CD8-positive, alpha-beta memory T cell (primary cell): ENCODE data around the gene NUCB2. TPM values are rescaled to one million over a fixed set of nuclear protein-coding genes. Genes with fewer than 3 reads are reported as not detected.

Experiments used
- CTCF ChIA-PET: fragments of 350-600 bp; sonication (Branson Sonifier 250); formaldehyde crosslinking; loops from one replicate; lab custom pipeline; 2021; ENCODE audit warnings: antibody characterized with exemption; lab: Charles Lee
- POLR2A ChIA-PET: fragments of 350-600 bp; sonication (Branson Sonifier 250); formaldehyde crosslinking; loops from one replicate; lab custom pipeline; 2021; ENCODE audit warnings: antibody characterized with exemption; lab: Charles Lee
- DNase-seq, 5 donors: peaks; one replicate each; pipeline versions ENCODE4 v3.0.0 to v3.0.0-alpha.2; 2020 to 2022; ENCODE audit warnings: mixed read lengths in 1 of 5
- H3K27ac ChIP-seq: one replicate; pipeline ENCODE4 v1.7.0; 2013; ENCODE audit warnings: low read depth, mild to moderate bottlenecking, low read length, moderate library complexity
- H3K27me3 ChIP-seq: 2 replicates; pipeline ENCODE4 v1.7.0; 2013; ENCODE audit warnings: low read length, mild to moderate bottlenecking; ENCODE audit not compliant: insufficient read depth, poor library complexity, severe bottlenecking
- H3K36me3 ChIP-seq: 2 replicates; pipeline ENCODE4 v1.7.0; 2013; ENCODE audit warnings: mild to moderate bottlenecking, low read length, moderate library complexity; ENCODE audit not compliant: insufficient read depth
- H3K4me1 ChIP-seq: 2 replicates; pipeline ENCODE4 v1.7.0; 2013; ENCODE audit warnings: mild to moderate bottlenecking, low read length, moderate library complexity; ENCODE audit not compliant: insufficient read depth
- H3K4me3 ChIP-seq: 2 replicates; pipeline ENCODE4 v1.7.0; 2013; ENCODE audit warnings: mild to moderate bottlenecking, low read length
- H3K9me3 ChIP-seq: 2 replicates; pipeline ENCODE4 v1.7.0; 2013; ENCODE audit warnings: mild to moderate bottlenecking, low read length
- H3K27ac Mint-ChIP-seq, 8 donors: one replicate each; pipeline ENCODE4 v1.8.0; 2020 to 2021; ENCODE audit warnings: mixed read lengths in 8 of 8, mild to moderate bottlenecking in 6 of 8, inconsistent platforms in 3 of 8, moderate library complexity in 3 of 8
- H3K27me3 Mint-ChIP-seq, 2 donors: one replicate each; pipeline ENCODE4 v1.8.0; 2020 to 2021; ENCODE audit warnings: mixed read lengths in 2 of 2, mild to moderate bottlenecking in 1 of 2, moderate library complexity in 1 of 2
- H3K36me3 Mint-ChIP-seq, 3 donors: one replicate each; pipeline ENCODE4 v1.8.0; 2020 to 2021; ENCODE audit warnings: mixed read lengths in 3 of 3, inconsistent platforms in 1 of 3, mild to moderate bottlenecking in 1 of 3
- H3K4me1 Mint-ChIP-seq, 3 donors: one replicate each; pipeline ENCODE4 v1.8.0; 2020 to 2021; ENCODE audit warnings: mixed read lengths in 3 of 3, inconsistent platforms in 1 of 3, mild to moderate bottlenecking in 1 of 3
- H3K4me3 Mint-ChIP-seq, 7 donors: one replicate each; pipeline ENCODE4 v1.8.0; 2020 to 2021; ENCODE audit warnings: mixed read lengths in 7 of 7, mild to moderate bottlenecking in 6 of 7, moderate library complexity in 4 of 7, inconsistent platforms in 2 of 7
- H3K9me3 Mint-ChIP-seq, 5 donors: one replicate each; pipeline ENCODE4 v1.8.0; 2020 to 2022; ENCODE audit warnings: mixed read lengths in 5 of 5, mild to moderate bottlenecking in 3 of 5, moderate library complexity in 2 of 5, inconsistent platforms in 1 of 5
- polyA plus RNA-seq: library from polyadenylated mRNA; unstranded; fragments of 300-500 nt; fragmentation: Illumina TruSeq; gene quantifications from one replicate; pipeline ENCODE4 v1.2.3, GENCODE V29; 2021
- total RNA-seq, 2 experiments: library from RNA; stranded (reverse); gene quantifications; one replicate each; pipeline ENCODE4 v1.2.3, GENCODE V29; 2021

The NUCB2 gene
- total and polyA plus RNA-seq, 3 experiments from 2014 or later, result 30.3 to 218 (median 33.3) TPM

DNA sequence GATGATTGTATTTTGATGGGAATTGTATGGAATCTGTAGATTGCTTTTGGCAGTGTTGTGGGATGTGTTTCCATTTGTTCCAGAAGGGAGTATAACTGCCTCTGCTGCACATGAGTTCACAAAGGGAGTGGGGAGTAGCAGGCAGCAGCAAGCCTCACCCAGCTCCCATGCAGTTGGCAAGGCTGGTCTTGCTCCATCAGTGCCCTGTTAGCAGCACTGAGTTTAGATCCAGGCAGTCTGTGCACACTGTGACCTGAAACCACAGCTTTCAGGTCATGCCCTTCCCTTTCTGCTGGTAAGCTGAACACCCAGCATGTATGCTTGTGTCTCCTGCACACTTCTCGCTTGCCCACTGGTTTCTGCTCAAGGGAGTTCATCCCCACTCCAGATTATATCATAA lies 3.7 kb upstream of the NUCB2 start:
- peaks cover 21 to 38% (median 25%) of the 10 kb centered on the region in 3 donors for H3K4me1 Mint-ChIP-seq
- no peaks in the 10 kb centered on the region for H3K27me3 Mint-ChIP-seq
- no peaks in the 10 kb centered on the region for H3K9me3 ChIP-seq
- H3K4me3 ChIP-seq, result no peak overlapping the region
- CTCF ChIA-PET, result interaction anchor here (1.2 to 1.5 kb wide), 3 partner anchors 10 to 111 kb away, joined by 3 to 5 read pairs (median 4); no protein-coding TSS in a partner anchor
- peaks cover 15% of the 10 kb centered on the region for H3K4me1 ChIP-seq
- no peaks in the 10 kb centered on the region for H3K36me3 ChIP-seq
- H3K4me3 Mint-ChIP-seq, result peak overlapping the region in 1 of 7 donors; percentile 68
- H3K9me3 Mint-ChIP-seq, result no peaks in the 10 kb centered on the region
- POLR2A ChIA-PET, result interaction anchor here (0.6 kb wide), 1 partner anchor 79 kb away, joined by 3 read pairs; the partner anchor contains the start of gene NCR3LG1
- no peak overlapping the region for H3K27ac ChIP-seq
- no peak for DNase-seq
- H3K27ac Mint-ChIP-seq, result peak overlapping the region in 1 of 8 donors; percentile 38
- H3K27me3 ChIP-seq, result no peaks in the 10 kb centered on the region
- H3K36me3 Mint-ChIP-seq, result peaks cover 0 to 13% (median 0%) of the 10 kb centered on the region in 3 donors

DNA sequence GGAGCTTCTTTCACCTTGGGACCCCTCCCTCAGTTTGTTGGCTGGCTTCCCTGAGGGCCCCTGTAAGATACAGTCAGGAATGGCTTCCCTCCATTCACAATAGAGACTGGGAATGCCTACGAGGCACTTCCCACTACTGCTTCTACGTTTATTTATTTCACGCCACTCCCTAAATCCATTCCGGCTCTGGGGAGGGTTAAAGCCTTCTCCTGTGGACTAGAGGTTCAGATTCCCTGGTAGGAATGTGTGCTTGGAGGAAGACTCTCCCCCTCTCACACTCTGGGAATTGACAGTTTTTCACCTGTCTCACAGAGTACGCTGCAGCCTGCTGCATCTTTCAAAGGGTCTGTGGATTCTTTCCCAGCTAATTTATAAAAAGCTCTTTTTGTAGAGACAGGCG lies 3.3 kb upstream of the NUCB2 start:
- H3K27me3 Mint-ChIP-seq, result no peaks in the 10 kb centered on the region

DNA sequence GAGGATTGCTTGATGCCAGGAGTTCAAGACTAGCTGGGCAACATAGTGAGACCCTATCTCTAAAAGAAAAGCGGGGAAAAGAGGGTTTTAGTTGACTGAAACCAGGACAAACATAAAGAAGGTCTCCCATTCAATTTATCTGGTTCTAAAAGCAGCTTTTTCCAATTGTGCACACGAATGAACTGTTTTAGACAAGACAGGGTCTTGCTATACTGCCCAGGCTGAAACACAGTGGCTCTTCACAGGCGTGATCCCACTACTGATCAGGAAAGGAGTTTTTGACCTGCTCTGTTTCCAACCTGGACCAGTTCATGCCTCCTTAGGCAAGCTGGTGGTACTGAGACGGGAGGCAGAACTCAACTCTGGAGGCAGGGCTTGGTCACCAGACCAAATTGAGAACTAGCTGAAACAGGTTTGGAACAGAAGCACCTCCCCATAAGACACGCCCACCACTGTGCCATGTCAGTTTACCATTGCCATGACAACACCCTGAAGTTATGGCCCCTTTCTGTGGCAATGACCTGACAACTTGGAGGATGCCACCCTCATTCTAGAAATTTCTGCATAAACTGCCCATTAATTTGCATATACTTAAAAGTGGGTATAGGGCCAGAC lies 2.8 kb upstream of the NUCB2 start:
- ChIA-PET POLR2A (no interaction called here), CTCF (interaction anchor here (1.2 to 2.0 kb wide), 4 partner anchors 9 to 110 kb away, joined by 3 to 5 read pairs (median 4); no protein-coding TSS in a partner anchor)
- H3K36me3 Mint-ChIP-seq, result peaks cover 0 to 13% (median 0%) of the 10 kb centered on the region in 3 donors
- H3K4me1 ChIP-seq, result peaks cover 21% of the 10 kb centered on the region
- H3K36me3 ChIP-seq, result no peaks in the 10 kb centered on the region
- peaks cover 26 to 42% (median 34%) of the 10 kb centered on the region in 3 donors for H3K4me1 Mint-ChIP-seq
- H3K27me3 Mint-ChIP-seq, result no peaks in the 10 kb centered on the region
- DNase-seq, result no peak
- H3K27ac Mint-ChIP-seq, result peak overlapping the region in 4 of 8 donors; percentile 37 to 66 (median 51)
- H3K9me3 Mint-ChIP-seq, result no peaks in the 10 kb centered on the region
- no peak overlapping the region for H3K4me3 ChIP-seq
- no peaks in the 10 kb centered on the region for H3K9me3 ChIP-seq
- no peak overlapping the region for H3K4me3 Mint-ChIP-seq
- H3K27me3 ChIP-seq, result no peaks in the 10 kb centered on the region
- no peak overlapping the region for H3K27ac ChIP-seq

More for the DNA sequence above, 3.3 kb upstream of the NUCB2 start:
- DNase-seq, result no peak
- H3K4me1 ChIP-seq, result peaks cover 16% of the 10 kb centered on the region
- no peaks in the 10 kb centered on the region for H3K36me3 ChIP-seq
- Mint-ChIP-seq H3K4me3 (peak overlapping the region in 1 of 7 donors; percentile 6), H3K27ac (peak overlapping the region in 1 of 8 donors; percentile 37), H3K36me3 (peaks cover 0 to 13% (median 0%) of the 10 kb centered on the region in 3 donors), H3K4me1 (peaks cover 22 to 39% (median 29%) of the 10 kb centered on the region in 3 donors), H3K9me3 (no peaks in the 10 kb centered on the region)
- H3K27me3 ChIP-seq, result no peaks in the 10 kb centered on the region
- H3K9me3 ChIP-seq, result no peaks in the 10 kb centered on the region
- ChIA-PET CTCF (interaction anchor here (1.2 to 1.5 kb wide), 3 partner anchors 10 to 111 kb away, joined by 3 to 5 read pairs (median 4); no protein-coding TSS in a partner anchor), POLR2A (interaction anchor here (0.6 kb wide), 1 partner anchor 79 kb away, joined by 3 read pairs; the partner anchor contains the start of gene NCR3LG1)
- no peak overlapping the region for H3K27ac ChIP-seq
- no peak overlapping the region for H3K4me3 ChIP-seq

DNA sequence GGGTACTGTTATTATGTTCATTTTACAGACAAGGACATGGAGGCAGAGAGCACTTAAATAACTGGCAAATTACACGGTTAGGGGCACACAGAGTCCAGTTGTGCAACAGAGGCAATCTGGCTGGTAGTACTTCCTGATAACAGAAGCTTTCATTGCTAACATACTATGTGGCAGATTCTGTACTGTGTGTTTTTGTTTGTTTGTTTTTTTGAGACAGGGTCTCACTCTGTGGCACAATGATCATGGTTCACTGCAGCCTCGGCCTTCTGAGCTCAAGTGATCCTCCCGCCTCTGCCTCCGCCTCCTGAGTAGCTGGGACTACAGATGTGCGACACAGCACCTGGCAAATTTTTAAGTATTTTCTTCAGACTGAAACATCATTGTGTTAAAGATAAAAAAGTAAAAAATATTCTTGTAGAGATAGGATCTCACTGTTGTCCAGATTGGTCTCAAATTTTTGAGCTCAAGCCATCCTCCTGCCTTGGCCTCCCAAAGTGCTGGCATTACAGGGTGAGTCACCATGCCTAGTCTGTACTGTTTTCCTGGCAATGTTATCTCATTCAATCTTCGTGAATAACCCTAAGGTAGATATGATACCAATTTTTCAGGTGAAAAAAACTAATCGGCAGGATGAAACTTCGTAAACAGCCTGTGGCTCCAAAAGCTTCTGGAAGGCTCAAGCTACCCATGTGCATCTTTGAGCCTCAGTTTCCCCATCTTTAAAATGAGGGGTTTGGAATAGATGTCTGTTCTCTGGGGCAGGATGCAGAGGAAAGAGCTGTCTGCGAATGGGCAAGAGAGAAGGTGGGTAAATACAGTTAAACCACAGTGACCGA lies 921 bp upstream of the NUCB2 start:
- no peak for DNase-seq
- H3K27ac ChIP-seq, result peak overlapping the region; percentile 76
- Mint-ChIP-seq H3K27me3 (no peaks in the 10 kb centered on the region), H3K27ac (peak overlapping the region; percentile 76 to 98 (median 86)), H3K4me1 (peaks cover 31 to 55% (median 34%) of the 10 kb centered on the region in 3 donors), H3K36me3 (peaks cover 0 to 15% (median 0%) of the 10 kb centered on the region in 3 donors), H3K4me3 (peak overlapping the region; percentile 79 to 99 (median 83)), H3K9me3 (no peaks in the 10 kb centered on the region)
- peak overlapping the region; percentile 90 for H3K4me3 ChIP-seq
- ChIA-PET CTCF (interaction anchor here (1.1 to 2.0 kb wide), 5 partner anchors 8 to 76 kb away, joined by 3 to 7 read pairs (median 5); no protein-coding TSS in a partner anchor), POLR2A (interaction anchor here (0.6 to 2.3 kb wide), 5 partner anchors 9 to 78 kb away, joined by 4 to 17 read pairs (median 7); partner anchors contain the start of gene PIK3C2A)
- H3K9me3 ChIP-seq, result no peaks in the 10 kb centered on the region
- peaks cover 28% of the 10 kb centered on the region for H3K4me1 ChIP-seq
- H3K27me3 ChIP-seq, result no peaks in the 10 kb centered on the region
- H3K36me3 ChIP-seq, result no peaks in the 10 kb centered on the region

DNA sequence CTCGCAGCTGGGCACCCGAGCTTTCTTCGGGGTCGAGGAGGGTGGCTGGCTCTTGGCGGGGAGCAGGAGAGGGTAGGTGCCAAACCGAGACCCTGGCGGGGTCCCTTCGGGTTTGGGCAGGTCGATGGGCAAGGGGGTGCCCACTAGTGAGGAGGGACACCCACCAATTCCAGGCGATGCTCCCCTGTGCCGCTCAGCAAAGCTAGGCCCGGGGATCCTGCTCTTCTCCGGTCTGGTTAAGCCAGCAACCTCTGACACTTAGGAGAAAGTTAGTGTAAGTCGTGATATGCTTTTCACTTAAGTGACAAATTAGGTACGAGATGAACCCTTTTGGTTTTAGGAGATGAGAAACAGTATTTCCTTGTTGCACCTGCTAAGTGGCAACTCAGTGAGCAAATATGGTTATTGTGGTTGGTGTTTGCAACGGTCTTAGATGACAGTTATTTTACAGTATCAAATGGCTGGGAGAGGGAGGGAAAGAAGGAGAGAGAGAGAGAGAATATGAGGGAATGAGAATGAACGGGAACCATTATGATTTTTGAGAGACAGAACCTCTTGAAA lies 565 bp downstream of the NUCB2 start:
- H3K4me1 ChIP-seq, result peaks cover 31% of the 10 kb centered on the region
- Mint-ChIP-seq H3K4me1 (peaks cover 36 to 66% (median 44%) of the 10 kb centered on the region in 3 donors), H3K27ac (peak overlapping the region; percentile 76 to 98 (median 86)), H3K4me3 (peak overlapping the region; percentile 79 to 99 (median 83)), H3K9me3 (no peaks in the 10 kb centered on the region), H3K36me3 (peaks cover 0 to 17% (median 3%) of the 10 kb centered on the region in 3 donors), H3K27me3 (no peaks in the 10 kb centered on the region)
- DNase-seq, result peak in 2 of 5 donors; percentile 55 to 70
- ChIA-PET CTCF (interaction anchor here (0.9 to 1.4 kb wide), 3 partner anchors 9 to 67 kb away, joined by 3 to 5 read pairs (median 4); no protein-coding TSS in a partner anchor), POLR2A (interaction anchor here (0.9 to 2.3 kb wide), 4 partner anchors 9 to 76 kb away, joined by 3 to 7 read pairs (median 6); partner anchors contain the start of gene PIK3C2A)
- no peaks in the 10 kb centered on the region for H3K9me3 ChIP-seq
- peak overlapping the region; percentile 76 for H3K27ac ChIP-seq
- no peaks in the 10 kb centered on the region for H3K36me3 ChIP-seq
- H3K4me3 ChIP-seq, result peak overlapping the region; percentile 90
- no peaks in the 10 kb centered on the region for H3K27me3 ChIP-seq

DNA sequence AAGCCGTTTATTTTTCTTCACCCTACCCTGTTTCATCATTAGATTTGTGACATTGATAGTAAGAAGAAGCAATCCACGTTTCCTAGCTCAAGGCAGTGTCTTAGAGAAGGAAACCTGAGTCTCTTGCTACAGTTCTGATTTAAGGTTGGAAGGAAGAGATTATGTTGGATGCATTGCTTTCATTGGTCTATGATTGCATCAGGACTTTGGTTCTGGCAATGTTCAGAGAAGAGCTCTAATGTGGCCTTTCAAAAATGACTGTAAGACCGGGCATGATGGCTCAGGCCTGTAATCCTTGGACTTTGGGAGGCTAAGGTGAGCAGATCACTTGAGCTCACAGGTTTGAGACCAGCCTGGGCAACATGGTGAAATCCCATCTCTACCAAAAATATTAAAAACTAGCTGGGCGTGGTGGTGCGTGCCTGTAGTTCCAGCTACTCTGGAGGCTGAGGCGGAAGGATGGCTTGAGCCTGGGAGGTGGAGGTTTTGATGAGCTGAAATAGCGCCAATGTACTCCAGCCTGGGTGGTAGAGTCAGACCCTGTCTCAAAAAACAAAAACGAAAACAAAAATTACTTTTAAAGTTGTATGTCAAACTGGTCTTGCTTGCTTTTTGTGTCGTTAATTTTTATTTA lies 4.1 kb downstream of the NUCB2 start:
- no peaks in the 10 kb centered on the region for H3K27me3 ChIP-seq
- no peaks in the 10 kb centered on the region for H3K36me3 ChIP-seq
- ChIA-PET POLR2A (interaction anchor here (1.0 kb wide), 1 partner anchor 11 kb away, joined by 3 read pairs; no protein-coding TSS in a partner anchor), CTCF (interaction anchor here (0.9 to 1.2 kb wide), 2 partner anchors 10 to 21 kb away, joined by 4 read pairs; no protein-coding TSS in a partner anchor)
- H3K27me3 Mint-ChIP-seq, result no peaks in the 10 kb centered on the region
- H3K36me3 Mint-ChIP-seq, result peaks cover 4 to 34% (median 5%) of the 10 kb centered on the region in 3 donors
- peak overlapping the region; percentile 11 for H3K4me3 ChIP-seq
- H3K4me1 ChIP-seq, result peaks cover 46% of the 10 kb centered on the region
- H3K4me3 Mint-ChIP-seq, result peak overlapping the region in 4 of 7 donors; percentile 8 to 37 (median 36)
- H3K27ac Mint-ChIP-seq, result peak overlapping the region in 5 of 8 donors; percentile 12 to 55 (median 34)
- no peak for DNase-seq
- peaks cover 48 to 84% (median 63%) of the 10 kb centered on the region in 3 donors for H3K4me1 Mint-ChIP-seq
- H3K27ac ChIP-seq, result no peak overlapping the region
- no peaks in the 10 kb centered on the region for H3K9me3 ChIP-seq
- peaks cover 0 to 2% (median 0%) of the 10 kb centered on the region in 5 donors for H3K9me3 Mint-ChIP-seq
